Forelimb muscle (tissue), 1 donor: ENCODE results near the gene ELL3. TPM values are rescaled to one million over a fixed set of nuclear protein-coding genes. Genes with fewer than 3 reads are reported as not detected.

ENCODE experiments used
- DNase-seq: peaks from one replicate; pipeline ENCODE4 v3.0.0-alpha.2; 2013; ENCODE audit warnings: low read depth
- polyA plus RNA-seq: library from polyadenylated mRNA; unstranded; fragments of 120-200 nt; gene quantifications from one replicate; pipeline ENCODE4 v1.2.1, GENCODE V29; 2013; ENCODE audit not compliant: insufficient read length

The ELL3 gene
- polyA plus RNA-seq, 1 donor, result 1.8 TPM

GRCh38 chr15:43723151-43723550, 53.6 kb downstream of the ELL3 start:
- DNase-seq, result no peak

Other genes with a start within 250 kb of the ELL3 start
- 9.9 TPM for gene PPIP5K1, start 186.8 kb downstream of the ELL3 start, polyA plus RNA-seq
- not detected for gene CKMT1B, start 182.9 kb downstream of the ELL3 start, polyA plus RNA-seq
- 0.90 TPM for gene STRC, start 158.2 kb downstream of the ELL3 start, polyA plus RNA-seq
- 2.1 TPM for gene CATSPER2, start 128.1 kb downstream of the ELL3 start, polyA plus RNA-seq
- not detected for gene CKMT1A, start 83.1 kb downstream of the ELL3 start, polyA plus RNA-seq
- 165 TPM for gene PDIA3, start 30.5 kb downstream of the ELL3 start, polyA plus RNA-seq
- 489 TPM for gene SERF2, start 15.4 kb upstream of the ELL3 start, polyA plus RNA-seq
- gene SERINC4, start 23.3 kb upstream of the ELL3 start, polyA plus RNA-seq, result 0.42 TPM
- 12.4 TPM for gene HYPK, start 23.6 kb upstream of the ELL3 start, polyA plus RNA-seq
- 30.3 TPM for gene MFAP1, start 47.7 kb upstream of the ELL3 start, polyA plus RNA-seq
- gene WDR76, start 50.0 kb upstream of the ELL3 start, polyA plus RNA-seq, result 6.3 TPM